Pulmonary artery endothelial cell (primary cell): Measurements from ENCODE around the gene SCUBE1. TPM values are rescaled to one million over a fixed set of nuclear protein-coding genes. Genes with fewer than 3 reads are reported as not detected.

Experiments used
- DNase-seq: peaks from one replicate; pipeline ENCODE4 v3.0.0-alpha.2; 2011; ENCODE audit warnings: low read depth, low spot score
- total RNA-seq: library from RNA; depleted of rRNA; stranded (reverse); fragments of >200 nt; gene quantifications from 2 replicates; pipeline ENCODE4 v1.2.3, GENCODE V29; 2014

The SCUBE1 gene
- total RNA-seq, 1 donor from 2014 or later = not detected

DNA sequence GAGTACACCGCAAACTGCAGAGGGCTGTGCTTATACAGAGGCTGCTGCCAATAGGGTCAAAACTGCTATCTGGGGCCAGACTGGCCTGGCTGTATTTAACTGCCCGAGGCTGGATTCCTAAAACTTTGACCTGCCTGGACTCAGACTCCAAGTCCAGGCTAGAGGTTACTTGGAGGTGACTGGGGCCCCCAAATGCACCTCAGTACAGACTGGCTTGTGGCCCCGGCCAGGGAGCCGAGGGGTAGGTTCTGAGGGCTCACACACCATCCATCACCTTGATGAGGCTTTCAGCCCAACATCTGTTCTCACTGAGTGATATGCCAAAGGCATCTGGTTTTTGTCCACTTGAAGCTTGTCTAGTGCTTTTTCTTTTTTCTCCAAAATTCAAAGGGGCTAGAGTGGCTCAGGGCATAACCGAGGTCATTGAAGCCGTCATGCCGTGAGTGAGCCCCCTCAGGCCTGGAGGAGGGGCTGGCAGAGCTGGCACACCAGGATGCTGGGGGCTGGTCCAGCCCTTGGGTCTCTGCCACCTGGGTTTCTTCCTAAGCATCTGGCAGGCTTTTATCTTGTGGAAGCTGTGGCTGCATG, 103.9 kb downstream of the SCUBE1 start:
- no peak for DNase-seq

DNA sequence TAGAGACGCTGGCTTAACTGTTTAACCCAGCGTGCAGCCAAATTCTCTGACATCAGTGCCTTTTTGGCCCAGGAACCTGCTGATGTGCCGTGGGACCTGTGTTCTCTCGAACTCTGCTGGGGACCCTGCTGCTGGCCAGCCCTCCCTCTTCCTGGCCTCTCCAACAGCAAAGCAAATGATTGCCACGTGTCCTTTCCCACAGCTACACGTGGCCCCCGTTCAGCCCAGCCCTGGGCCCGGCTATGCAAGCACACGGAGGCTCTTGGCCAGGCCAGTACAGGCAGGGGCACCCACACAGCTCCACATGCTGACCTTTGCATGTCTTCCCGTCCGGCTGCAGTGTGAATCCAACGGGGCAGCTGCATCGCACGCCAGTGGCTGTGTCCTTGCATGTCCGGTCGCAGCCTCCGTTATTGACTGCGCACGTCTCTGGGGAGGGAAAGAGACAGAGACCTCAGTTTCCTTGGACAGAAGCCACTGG, 104.6 kb downstream of the SCUBE1 start:
- DNase-seq = no peak

DNA sequence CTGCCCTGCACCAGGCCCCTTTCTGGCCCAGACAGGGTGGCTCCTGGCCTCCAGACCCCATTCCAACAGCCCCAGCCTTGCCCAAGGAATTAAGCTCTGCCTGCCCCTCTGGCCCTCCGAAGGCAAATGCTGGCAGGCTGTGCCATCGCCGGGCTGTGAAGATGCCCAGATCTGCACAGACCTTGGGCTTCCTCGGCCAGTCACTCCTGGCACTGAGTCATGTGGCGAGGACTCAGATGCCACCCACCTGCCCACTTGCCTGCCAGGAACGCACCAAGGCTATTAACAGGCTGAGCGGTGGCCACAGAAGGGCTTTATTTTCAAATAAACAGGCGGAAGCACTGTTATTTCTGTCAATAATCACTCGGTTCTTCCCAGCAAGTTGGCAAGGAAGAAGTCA, 105.9 kb downstream of the SCUBE1 start:
- no peak for DNase-seq

DNA sequence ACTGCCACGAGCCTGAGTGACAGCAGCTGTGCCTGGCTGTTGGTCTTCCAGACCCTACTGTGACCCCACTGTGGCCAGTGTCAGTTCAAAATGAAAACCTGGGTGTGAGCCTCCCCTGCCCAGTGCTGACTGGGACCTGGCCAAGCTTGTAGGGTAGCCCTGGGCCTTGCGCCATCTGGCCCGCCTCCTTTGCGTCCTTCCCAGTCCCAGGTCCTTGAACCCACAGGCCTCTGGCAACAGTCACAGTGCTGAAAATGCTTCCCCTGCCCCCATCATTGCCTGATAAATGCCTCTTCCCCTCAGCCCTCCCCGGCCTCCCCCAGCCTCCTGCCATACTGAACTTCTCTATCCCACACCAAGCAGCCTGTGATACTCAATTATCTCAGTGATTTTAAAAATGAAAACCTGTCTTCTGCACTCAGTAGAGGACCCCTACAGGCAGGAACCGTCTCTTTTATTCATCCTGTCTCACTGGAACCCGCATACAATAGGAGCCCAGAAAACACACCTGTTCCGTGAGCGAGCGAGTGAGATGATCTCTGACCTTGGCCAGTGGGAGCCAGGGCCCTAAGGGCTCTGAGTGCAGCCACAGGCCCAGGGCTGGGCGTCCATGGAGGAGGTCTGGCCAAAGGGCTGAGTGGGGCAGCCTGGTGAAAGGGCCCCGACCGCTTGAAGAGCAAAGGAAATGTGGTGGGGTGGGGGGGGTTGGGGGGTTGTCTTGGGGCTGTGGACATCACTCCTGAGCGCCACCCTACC, 106.6 kb downstream of the SCUBE1 start:
- no peak for DNase-seq

DNA sequence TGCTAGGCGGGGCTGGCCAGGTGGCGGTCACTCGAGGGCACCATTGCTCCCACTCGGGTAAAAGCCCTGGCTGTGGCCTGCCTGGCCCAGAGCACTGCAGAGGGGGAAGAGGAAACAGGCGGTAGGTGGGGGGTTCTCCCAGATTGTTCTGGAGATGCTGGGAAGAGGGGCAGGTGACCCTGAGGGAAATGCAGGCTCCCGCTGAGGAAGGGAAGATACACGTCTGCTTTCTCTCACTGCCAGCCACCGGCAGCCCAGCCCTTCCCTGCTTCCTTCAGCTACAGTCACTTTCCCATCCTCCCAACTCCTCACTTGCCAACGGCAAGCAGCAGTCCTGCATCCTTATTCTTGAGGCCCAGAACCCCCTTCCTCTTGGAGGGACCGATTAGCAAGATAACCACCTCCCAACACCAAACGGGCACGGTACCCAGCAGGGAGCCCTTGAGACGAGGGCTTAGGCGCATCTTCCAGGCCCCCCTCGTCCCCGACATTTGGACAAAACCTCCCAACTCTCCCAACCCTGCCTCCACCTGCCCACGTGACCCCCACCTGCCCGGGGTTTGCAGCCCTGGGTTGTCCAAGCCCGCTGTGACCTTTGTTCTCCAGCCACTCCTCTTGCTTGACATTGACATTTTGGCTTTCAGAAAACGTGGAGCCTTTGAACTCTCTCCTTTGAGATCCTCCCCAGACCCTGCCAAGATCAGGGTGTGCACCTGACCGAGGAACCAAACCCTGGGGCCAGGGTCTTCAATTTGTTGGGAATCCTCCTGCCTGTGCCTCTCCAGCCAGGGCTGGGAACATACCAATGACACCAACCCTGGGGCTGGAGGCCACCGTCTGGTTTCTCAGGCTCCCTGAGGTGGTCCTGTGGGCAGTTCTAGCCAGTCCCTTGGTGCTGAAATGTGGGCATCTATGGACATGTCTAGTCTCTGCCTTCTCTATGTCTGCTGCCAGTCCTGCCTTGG, 107.4 kb downstream of the SCUBE1 start:
- DNase-seq = no peak

DNA sequence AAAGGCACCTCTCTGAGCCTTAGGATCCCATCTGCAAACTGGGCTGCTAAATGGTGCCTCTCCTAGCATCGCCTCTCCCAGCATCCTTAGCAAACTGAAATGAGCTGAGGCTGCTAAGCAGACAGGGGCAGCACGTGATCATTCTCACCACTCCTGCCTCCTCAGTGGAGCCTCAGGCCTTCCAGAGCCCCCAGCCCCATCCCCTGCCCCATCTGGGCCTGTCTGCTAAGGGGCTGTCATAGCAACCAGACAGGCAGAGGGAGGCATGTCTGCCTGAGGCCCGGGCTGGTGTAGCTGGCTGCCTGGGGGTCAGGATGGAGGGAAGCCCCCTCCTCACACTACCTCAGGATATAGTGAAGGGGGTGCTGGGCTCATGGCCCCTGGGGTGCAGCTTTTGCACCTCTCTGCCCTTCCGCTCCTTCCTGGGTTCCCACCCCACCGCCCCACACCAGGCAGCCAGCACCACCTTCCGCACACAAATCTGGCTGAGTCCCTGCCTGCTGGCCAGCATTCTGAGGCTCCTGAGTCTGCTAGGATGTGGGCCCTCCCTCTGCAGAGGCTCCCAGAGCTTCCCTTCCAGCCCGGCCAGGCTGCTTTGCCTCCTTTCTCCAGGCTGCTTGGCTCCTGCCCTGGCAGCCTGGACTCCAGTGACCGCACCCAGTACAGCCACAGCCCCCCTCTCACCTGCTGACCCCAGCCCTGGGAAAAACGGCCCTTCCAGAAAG, 108.7 kb downstream of the SCUBE1 start:
- DNase-seq = no peak

DNA sequence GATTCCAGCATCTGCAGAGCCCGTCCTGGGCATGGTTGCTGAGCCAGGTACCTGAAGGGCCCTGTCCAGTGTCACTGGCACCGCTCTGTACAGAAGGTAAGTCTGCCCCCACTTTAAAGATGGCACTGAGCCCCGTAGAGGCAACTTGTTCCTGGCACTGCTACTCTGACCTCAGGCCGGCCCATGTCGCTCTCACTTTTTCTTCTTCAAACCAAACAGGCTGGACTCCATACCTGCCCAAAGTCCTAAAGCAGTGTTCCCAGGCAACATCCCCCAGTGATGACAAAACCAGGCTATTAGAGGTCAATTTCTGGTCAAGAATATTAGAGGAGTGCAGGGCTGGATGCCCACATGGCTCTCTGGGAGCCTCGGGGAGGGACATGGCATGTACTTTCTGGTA, 109.6 kb downstream of the SCUBE1 start:
- DNase-seq = no peak

DNA sequence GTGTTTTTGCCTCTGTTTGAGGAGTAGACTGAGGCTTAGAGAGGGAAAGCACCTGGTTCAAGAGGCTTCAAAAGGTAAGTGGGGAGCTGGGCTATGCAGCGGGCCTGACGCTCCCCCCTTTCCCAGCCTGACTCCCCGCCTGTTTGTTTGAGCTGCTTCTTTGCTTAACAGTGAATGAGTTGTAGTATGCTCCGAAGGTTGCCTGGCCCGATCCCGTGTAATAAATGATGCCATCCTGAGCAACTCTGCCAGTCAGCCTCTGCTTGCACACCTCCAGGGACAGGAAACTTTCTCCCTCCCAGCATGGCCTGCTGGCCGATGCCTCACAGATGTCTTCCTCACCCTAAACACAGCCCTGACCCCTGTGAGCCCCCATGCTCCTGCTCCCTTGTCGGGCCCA, 110.7 kb downstream of the SCUBE1 start:
- DNase-seq = no peak

DNA sequence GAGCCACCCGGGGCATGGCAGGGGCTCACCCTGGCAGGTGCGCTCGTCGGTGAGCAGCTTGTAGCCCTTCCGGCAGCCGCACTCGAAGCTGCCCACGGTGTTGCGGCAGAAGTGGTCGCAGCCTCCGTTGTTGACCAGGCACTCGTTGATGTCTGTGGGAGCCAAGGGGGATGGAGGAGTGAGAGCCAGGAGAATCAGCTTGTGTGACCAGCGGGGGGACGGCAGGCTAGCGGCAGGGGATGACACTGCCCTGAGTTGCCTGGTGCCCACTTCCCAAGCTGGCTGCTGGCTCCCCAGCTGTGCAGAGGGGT, 111.5 kb downstream of the SCUBE1 start:
- DNase-seq = no peak

DNA sequence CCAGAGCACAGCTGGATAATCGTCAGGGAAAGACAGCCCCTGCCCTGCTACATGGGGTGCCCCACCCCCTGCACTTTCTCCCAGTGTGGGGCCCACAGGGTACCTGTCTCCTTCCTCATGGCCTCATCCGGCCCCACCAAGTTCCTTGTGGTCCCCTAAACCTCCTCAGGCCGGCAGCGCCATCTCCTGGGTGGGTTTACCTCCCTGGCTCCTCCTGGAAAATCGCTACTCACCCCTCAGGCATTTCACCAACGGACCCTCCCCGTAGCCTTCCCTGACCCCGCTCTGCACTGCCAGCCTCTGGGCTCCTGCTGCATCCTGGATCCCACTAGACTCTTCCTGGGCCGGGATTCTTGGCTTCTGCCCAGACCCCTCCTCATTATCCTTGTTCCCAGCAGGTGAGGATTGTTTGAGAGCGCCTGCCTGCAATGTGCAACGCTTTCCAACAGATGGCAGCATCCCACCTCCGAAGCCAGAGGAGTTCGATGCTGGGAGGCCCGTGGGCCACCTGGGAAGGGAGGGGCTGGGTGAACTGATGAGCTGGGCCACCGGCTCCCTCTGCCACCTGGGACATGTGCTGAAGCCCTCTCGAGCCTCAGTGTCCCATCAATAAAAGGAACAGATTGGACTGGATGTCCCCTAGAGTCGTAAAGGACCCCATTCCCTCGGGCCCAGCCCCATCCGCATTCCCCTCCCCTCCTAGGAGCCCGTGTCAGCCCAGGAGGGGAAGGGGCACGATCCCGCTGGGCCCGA, 112.0 kb downstream of the SCUBE1 start:
- no peak for DNase-seq

DNA sequence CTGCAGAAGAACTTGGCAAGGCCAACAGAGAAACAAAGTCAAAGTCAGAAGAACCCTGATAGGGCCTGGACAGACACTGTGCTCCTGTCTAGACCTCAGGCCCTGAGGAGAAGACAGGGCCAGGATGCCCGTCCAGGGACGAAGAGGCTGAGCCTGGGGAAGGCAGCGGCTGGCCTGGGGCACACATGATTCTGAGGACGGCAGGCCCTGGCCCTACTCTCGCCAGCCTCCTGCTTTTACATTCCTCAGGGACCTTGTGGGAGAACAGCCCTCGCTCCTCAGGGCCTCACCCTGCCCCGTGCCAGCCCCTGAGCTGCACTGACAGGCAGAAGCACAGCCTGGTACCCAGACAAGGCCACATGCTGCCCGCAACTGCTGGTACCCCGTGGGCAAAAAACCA, 112.6 kb downstream of the SCUBE1 start:
- DNase-seq = no peak

DNA sequence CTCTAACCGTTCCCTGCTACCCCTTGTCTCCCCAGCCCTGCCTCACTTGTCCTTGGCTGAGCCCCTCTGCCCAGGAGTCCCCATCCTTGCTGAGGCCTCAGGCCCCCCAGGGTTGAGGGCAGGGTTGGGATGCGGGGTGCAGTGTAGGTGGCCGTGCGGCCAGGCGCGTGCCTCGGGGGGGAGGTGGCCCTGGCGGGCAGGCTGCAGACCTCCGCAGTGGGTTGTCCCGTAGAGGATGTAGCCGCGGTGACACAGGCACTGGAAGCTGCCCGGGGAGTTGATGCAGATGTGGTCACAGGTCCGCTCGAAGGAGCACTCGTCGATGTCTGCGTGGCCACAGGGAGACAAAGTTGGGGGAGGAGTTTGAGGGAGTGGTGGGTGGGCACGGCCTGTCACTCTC, 114.3 kb downstream of the SCUBE1 start:
- no peak for DNase-seq

DNA sequence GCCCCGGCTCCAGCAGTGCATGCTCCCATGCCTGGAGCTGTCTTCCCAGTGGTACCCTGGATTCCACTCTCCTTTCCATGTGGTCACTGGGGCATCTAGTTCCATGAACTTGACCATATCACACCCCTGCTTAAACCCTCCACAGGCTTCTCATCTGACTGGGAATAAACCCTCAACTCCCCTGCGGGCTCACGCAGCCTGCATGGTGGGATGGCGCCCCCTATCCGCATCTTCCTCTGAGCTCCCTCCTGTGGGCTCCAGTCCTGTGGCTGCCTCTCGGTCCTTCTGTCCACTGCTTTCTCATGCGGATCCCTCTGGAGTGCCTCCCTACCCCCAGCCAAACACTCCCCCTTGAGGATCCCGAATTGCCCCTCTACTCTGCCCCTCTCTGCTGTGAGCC, 114.8 kb downstream of the SCUBE1 start:
- no peak for DNase-seq

DNA sequence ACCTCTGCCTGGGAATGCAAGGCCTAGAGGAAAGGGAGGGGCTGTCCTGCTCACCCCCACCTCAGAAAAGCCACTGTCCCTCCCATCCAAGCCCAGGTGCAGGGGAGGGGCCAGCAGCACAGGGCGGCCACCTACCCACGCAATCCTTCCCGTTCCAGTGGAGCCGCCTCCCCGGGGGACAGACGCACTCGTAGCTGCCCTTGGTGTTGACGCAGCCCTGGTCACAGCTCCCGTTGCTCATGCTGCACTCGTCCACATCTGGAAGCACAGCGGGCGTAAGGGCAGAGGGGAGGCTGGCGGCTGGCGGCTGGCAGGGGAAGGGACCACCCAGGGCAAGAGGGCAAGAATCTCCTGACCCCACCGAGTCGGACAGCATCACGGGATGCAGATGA, 115.9 kb downstream of the SCUBE1 start:
- DNase-seq = no peak

DNA sequence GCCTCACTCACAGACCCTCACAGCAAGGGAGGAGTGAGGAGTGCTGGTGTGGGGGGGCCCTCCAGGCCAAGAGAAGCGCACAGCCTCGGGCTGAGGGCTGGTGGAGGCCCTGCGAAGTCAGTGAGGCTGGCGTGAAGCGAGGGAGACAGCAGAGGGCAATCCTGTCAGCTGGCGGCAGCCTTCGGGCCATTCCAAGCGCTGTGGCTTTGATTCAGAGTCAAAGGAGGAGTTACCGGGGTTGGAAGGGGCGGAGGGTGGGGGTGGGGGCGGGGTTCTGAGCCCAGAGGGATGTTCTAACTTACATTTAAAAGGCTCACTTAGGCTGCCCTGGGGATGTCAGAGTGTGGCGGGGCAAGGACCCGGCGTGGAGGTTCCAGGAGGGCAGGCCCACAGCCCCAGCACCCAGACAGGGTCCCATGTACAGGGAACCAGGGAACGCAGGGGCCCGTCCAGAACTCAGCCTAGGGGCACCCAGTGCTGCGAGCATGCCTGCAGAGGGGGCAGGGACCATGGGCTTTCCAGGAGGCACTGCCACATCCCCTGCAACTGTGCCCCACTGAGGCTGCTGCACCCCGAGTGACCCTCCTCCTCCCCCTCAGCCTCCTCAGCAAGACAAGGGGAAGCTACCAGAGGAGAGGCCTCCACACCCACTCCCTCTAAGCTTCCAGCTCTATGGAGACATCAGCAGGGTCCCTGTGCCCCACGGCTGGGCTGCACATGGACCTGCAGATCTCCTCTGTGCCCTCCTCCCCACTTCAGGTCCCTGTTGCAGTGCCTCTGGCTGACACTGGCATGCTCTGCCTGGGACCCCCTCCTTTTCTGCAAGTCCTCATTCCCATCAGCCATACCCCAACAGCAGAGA, 116.6 kb downstream of the SCUBE1 start:
- DNase-seq = no peak

DNA sequence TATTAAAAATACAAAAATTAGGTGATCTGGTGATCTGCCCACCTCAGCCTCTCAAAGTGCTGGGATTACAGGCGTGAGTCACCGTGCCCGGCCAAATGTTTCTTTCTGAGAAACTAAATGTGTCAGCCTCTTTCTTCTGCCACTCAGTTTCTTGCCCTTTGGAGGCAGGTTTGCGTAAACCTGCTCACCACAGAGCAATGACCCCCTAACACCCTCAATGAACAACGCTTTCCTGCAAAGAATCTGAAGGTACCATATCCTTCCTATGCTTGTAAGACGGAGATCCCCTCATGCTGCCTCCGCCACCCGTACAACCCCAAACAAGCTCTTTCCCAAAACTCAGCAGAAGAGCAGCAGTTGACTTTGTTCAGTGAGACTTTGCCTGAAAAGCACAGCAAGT, 117.6 kb downstream of the SCUBE1 start:
- DNase-seq = no peak

DNA sequence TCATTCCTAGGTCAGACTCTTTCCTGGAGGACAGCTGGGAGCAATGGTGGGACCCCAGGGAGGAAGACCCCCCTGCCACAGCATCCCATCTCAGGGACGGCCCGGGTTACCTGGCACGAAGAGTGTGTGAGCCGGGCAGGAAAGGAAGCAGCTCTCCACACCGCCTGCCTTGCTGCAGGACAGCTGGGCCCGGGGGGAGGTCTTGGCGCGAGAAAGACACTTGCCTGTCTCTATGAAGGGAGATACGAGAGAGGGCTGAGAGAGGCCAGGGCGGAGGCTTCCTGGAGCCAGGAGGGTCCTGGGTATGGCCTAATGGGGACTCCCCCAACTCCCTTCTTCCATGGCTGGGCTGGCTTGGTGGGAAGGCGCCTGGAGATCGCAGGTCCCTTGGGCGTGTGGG, 120.2 kb downstream of the SCUBE1 start:
- DNase-seq = no peak

DNA sequence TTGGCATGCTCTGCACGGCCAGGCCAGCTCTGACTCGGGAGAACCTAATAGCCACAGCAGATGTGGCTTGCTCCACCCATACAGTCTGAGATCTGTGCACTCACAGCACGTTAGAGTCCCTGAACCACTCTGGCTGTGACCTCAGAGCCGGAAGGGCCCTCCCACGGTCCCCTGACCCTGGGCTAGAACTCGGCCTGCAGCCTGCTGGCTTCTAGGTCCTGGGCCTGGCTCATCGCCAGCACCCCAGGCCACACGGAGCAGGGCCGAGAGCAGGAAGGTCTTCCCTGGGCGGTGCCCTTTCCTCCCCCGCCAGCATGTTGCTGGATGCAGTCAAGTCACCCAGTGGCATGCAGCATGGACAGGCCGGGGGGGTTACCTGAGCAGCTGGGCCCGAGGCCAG, 120.9 kb downstream of the SCUBE1 start:
- DNase-seq = no peak

DNA sequence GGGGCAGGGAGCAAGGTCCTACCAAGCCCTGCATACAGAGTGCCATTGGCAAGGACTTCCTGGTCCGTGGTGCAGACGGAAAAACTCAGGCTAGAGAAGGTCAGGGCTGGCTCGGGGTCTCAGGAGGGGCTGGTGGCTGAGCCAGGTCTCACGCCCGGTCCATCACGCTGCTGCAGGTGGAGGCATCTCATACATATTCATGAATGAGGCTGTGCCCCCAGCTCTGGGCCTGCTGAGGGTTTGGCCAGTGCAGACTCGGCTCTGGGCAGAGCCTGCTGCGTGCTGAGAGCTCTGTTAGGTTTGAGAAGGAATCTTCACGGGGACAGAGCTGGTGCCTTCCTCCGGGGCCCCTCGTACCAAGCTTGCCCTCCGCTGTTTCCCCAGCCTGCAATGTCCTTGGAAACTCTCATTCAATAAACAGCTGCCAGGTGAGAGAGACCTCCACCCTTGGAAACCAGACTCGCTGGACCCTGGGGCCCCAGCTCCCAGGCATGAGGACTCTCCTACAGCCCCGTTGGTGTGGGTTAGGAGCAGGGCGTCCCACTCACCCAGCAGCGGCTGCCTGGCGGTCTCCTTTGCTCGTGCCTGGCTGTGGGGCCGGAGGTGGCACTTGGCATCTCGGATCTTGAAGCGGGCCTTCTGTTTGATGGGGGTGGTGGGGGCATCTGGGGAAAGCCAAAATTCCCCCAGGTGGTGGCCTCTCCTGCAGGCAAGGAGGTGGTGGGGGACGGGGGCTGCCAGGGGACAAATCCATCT, 122.4 kb downstream of the SCUBE1 start:
- DNase-seq = no peak
